ENCODE measurements around the gene AEBP1.

AEBP1 gene

GRCh38 chr7:44103923-44104859 lies at the start of gene AEBP1:
TSS of gene AEBP1 (plus strand) at chr7:44104345. CDS start at chr7:44104666, 321 bp downstream.
- peak; percentile 48 for DNase-seq

DNA sequence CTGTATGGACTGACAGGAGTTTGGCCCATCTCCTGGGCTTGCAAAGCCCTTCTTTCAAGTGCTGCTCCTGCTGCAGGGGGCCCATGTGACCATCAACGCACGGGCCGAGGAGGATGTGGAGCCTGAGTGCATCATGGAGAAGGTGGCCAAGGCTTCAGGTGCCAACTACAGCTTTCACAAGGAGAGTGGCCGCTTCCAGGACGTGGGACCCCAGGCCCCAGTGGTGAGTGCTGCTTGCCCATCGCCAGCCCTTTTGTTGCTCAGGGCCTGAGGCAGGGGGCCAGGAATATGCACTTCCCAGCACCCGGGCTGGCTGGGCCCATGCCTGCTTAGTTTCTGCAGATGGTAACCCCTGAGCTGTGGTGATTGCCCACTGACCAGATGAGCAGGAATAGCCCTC lies 47.5 kb upstream of the AEBP1 start:
- no peak for DNase-seq

DNA sequence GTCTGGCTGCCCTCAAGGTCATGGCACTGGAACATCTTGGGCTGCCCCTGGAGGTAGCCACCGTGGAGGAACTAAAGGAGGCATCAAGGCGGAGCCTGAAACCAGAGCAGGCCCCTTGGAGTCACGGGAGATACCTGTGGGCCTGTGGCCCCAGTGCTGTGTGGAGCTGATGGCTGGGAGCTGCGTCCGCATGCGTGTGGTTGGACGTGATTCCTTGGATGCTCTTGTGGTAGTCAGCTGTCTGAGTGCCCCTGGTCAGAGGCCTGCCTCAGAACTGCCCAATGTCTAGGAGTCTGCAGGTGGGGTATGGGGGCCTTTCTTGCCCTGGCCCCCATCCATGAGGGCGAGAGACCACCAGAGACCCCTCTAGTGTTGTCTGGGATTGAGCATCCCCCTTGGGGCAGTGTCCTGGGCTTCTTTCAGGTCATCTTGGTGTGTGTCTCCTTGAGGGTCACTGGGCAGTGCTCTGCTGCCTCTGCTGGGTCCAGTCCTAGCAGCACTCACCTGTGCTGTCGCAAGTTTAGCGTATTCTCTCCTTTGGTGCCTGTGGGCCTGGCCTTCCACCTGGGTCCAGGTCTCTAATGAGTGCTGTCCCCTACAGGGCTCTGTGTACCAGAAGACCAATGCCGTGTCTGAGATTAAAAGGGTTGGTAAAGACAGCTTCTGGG lies 46.8 kb upstream of the AEBP1 start:
- no peak for DNase-seq

DNA sequence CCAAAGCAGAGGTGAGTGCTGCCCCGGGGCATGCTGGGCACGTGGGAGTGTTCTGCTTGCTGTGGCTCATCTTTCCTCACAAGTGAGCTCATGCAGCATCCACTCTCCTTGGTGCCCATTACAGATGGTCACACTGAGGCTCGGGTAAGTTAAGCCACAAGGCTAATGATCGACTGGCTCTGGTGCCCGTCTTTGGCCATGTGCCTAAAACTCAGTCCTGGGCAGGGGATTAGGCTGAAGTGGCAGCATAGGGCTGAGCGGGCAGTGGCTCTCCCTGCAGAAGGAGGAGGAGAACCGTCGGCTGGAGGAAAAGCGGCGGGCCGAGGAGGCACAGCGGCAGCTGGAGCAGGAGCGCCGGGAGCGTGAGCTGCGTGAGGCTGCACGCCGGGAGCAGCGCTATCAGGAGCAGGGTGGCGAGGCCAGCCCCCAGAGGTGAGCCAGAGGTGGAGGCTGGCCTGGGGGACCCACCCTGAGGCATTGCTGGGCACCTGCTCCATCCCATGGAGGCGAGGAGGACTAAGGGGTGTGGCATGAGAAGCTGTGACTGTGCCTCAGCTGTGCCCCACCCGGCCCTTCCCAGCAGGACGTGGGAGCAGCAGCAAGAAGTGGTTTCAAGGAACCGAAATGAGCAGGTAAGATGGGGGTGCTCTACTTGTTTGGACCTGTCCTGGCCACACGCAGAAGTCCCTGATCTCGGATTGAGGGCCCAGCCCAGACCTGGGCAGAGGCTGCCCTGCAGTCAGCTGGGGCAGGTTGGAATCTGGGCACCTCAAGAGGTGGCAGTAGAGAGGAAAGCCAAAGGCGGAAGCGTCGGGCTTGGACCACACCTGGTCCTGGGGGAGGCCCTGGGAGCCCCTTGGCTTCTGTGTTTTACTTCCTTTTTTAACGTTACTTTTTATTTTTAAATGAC lies 46.0 kb upstream of the AEBP1 start:
- DNase-seq, result no peak

DNA sequence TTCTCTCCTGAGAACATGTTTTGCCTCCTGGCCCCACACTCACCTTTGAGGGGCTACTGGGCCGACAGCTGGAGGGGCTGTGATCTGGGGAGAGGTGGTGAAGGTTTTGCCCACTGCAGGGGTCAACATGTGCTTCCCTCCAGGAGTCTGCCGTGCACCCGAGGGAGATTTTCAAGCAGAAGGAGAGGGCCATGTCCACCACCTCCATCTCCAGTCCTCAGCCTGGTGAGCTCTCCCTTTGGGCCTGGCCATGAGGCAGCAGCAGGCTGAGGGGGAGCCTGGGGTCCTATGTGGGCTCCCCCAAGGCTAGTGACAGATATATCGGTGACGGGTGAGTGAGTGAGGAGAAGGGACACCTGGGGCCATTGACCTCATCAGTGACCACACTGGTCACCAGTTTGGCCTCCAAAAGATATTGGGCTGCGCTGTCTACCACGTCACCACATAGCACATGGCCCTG lies 45.4 kb upstream of the AEBP1 start:
- no peak for DNase-seq

DNA sequence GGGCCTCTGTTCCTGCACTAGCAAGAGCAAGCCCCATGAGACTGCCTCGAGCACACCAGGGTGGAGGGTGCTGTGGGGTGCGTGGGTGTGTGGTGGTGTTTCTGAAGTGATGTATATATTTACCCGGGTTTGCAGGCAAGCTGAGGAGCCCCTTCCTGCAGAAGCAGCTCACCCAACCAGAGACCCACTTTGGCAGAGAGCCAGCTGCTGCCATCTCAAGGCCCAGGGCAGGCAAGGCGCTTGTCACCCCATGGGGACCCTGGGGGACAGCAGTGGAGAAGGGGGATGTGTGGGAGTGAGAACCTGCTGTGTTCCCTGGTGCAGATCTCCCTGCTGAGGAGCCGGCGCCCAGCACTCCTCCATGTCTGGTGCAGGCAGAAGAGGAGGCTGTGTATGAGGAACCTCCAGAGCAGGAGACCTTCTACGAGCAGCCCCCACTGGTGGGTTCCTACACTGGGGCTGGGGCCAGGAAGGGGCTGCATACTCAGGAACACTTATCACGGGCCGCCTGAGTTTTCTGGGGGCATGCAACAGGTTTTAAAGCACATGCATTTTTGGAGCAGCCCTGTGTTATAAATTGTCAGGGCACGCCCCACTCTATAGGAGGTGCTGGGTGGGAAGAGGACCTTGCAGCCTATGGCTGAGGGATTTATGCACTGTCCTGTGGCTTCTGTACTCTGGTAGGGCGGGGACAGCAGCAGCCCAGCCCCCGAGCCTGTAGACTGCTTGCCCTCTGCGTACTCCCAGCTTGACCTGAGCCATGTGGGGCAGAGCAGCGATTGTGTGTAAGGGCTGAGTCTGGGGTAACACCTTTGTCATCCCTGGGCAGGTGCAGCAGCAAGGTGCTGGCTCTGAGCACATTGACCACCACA lies 44.7 kb upstream of the AEBP1 start:
- DNase-seq, result no peak

DNA sequence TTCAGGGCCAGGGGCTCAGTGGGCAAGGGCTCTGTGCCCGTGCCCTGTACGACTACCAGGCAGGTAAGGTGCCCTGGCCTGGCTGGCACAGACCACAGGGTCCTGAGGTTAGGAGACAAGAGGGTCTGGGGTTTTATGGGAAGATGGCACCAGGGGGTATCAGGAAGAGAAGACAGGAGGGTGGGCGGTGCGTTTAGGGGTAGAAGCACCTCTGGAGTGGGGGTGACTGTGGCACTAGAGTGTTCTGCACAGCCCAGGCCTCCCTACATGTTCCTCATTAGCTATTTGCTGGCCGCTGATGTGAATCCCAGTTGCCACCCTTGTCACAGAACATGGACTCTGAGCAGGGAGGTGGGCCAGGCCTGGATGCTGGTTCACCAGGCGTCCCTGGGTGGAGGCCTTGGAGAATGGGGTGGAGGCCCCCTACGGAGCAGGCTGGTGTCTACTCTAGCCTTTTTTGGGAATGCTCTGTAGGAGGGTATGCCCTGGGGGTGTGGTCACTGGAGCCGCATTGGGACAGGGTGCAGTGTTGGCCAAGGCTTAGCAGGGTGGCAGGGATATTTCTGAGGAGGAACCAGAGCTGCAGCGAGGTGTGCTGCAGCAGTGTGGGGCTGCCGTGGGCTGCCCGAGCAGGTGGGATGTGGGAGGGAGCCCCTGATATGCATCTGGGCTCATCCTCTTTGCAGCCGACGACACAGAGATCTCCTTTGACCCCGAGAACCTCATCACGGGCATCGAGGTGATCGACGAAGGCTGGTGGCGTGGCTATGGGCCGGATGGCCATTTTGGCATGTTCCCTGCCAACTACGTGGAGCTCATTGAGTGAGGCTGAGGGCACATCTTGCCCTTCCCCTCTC lies 43.8 kb upstream of the AEBP1 start:
- no peak for DNase-seq

- DNase-seq, result no peak
Measured at GRCh38 chr7:44060948-44061644, 43.0 kb upstream of the AEBP1 start.

- no peak for DNase-seq
Measured at GRCh38 chr7:44061645-44062179, 42.4 kb upstream of the AEBP1 start.

GRCh38 chr7:44062180-44062902 lies 41.8 kb upstream of the AEBP1 start:
- DNase-seq, result no peak

GRCh38 chr7:44062903-44063295 lies 41.2 kb upstream of the AEBP1 start:
- DNase-seq, result no peak

DNA sequence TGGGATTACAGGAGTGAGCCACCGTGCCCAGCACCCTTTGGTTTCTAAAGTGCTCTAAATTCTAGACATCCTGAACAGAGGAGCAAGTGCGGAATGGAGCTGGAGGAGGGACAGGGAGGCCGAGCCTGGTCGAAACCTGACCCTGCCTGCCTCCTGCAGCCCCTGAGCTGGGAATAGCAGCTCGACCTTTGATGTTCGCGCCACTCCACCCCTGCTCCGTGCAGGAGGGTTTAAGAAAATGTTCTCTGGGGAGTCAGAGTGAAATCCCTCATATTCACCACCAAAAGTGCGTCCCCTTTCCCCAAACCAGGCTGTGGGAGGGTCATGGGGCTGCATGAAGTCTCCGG lies 40.6 kb upstream of the AEBP1 start:
- DNase-seq, result no peak

- no peak for DNase-seq
Measured at GRCh38 chr7:44063894-44064651, 40.1 kb upstream of the AEBP1 start.

DNA sequence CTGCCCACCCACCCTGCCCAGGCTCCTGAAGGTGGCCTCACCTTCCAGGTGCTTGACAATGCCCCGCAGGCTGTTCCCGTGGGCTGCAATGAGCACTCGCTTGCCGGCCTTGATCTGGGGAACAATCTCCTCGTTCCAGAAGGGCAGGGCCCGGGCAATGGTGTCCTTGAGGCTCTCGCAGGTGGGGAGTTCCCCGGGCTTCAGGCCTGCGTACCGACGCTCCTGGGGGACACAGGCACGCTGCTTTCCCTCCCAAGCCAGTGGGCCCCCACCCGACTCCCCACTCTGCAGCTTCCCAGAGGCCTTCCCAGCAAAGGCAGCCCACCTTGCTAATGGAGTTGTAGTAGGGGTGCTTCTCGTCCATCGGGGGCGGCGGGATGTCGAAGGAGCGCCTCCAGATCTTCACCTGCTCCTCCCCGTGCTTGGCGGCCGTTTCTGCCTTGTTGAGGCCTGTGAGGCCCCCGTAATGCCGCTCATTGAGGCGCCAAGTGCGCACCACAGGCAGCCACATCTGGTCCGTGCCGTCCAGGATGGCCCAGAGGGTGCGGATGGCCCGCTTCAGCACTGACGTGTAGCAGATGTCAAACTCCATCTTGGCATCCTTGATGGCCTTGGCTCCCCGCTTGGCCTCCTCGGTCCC lies 39.2 kb upstream of the AEBP1 start:
- DNase-seq, result no peak

GRCh38 chr7:44065431-44066110 lies 38.6 kb upstream of the AEBP1 start, which contains the start of gene PGAM2:
TSS of gene PGAM2 (minus strand) at chr7:44065567. CDS start at chr7:44065529, 38 bp downstream.
- DNase-seq, result peak; percentile 31

DNA sequence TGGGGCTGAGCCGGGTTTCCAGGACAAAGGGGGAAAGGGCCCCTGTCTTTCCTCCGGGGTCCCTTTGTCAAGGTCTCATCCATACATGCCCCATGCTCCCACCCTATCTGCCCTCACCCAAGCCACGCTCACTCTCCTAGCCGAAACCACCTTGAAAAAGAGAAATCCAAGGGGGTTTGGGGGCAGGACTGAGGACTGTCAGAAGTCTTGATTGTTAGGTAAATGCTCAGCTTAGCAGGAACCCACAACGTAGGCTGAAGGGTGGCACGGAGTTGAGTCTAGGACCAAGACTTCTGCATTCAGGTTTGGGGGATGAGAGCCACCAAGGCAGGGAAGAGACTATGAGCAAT lies 38.1 kb upstream of the AEBP1 start:
- DNase-seq, result no peak

- no peak for DNase-seq
Measured at GRCh38 chr7:44066494-44067063, 37.6 kb upstream of the AEBP1 start.
